ENCODE results near the gene RGL3.
"Not testable (repeated sequence)": the region's sequence is repeated elsewhere in the genome, so short reads cannot be mapped to it uniquely, and the experiment has no call there.

The RGL3 gene

GRCh38 chr19:11356676-11357550 lies 62.2 kb downstream of the RGL3 start:
- no peak overlapping the region for H3K4me3 ChIP-seq (ENCODE audit: low read depth, low read length)
- DNase-seq, result no peak

GRCh38 chr19:11356074-11356397 lies 63.1 kb downstream of the RGL3 start:
- H3K27ac ChIP-seq, result no peak overlapping the region
- DNase-seq, result no peak
- peaks cover 7% of the 10 kb centered on the region for H3K36me3 ChIP-seq (replicated peaks)
- peak overlapping the region; percentile 64 for H3K4me3 ChIP-seq (ENCODE audit: low read depth, low read length)
- TF ChIP-seq, protein P1, sequence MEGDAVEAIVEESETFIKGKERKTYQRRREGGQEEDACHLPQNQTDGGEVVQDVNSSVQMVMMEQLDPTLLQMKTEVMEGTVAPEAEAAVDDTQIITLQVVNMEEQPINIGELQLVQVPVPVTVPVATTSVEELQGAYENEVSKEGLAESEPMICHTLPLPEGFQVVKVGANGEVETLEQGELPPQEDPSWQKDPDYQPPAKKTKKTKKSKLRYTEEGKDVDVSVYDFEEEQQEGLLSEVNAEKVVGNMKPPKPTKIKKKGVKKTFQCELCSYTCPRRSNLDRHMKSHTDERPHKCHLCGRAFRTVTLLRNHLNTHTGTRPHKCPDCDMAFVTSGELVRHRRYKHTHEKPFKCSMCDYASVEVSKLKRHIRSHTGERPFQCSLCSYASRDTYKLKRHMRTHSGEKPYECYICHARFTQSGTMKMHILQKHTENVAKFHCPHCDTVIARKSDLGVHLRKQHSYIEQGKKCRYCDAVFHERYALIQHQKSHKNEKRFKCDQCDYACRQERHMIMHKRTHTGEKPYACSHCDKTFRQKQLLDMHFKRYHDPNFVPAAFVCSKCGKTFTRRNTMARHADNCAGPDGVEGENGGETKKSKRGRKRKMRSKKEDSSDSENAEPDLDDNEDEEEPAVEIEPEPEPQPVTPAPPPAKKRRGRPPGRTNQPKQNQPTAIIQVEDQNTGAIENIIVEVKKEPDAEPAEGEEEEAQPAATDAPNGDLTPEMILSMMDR (IDR thresholded peaks at IDR 0.05; ENCODE audit: low read depth, low read length, missing control alignments), result no peak
- in situ Hi-C loops (cut with HindIII; ENCODE audit: low pct_ligation_motif_present, low sequenced_read_pairs), result no loop called here
- H3K27me3 ChIP-seq (replicated peaks), result no peaks in the 10 kb centered on the region

More at GRCh38 chr19:11356676-11357550, 62.2 kb downstream of the RGL3 start:
- Histone ChIP-seq H3K27ac (no peak overlapping the region), H3K36me3 (replicated peaks) (peaks cover 12% of the 10 kb centered on the region), H3K27me3 (replicated peaks) (no peaks in the 10 kb centered on the region)
- in situ Hi-C loops (cut with HindIII; ENCODE audit: low pct_ligation_motif_present, low sequenced_read_pairs), result no loop called here
- TF ChIP-seq, protein P1 (IDR thresholded peaks at IDR 0.05; ENCODE audit: low read depth, low read length, missing control alignments), result no peak

DNA sequence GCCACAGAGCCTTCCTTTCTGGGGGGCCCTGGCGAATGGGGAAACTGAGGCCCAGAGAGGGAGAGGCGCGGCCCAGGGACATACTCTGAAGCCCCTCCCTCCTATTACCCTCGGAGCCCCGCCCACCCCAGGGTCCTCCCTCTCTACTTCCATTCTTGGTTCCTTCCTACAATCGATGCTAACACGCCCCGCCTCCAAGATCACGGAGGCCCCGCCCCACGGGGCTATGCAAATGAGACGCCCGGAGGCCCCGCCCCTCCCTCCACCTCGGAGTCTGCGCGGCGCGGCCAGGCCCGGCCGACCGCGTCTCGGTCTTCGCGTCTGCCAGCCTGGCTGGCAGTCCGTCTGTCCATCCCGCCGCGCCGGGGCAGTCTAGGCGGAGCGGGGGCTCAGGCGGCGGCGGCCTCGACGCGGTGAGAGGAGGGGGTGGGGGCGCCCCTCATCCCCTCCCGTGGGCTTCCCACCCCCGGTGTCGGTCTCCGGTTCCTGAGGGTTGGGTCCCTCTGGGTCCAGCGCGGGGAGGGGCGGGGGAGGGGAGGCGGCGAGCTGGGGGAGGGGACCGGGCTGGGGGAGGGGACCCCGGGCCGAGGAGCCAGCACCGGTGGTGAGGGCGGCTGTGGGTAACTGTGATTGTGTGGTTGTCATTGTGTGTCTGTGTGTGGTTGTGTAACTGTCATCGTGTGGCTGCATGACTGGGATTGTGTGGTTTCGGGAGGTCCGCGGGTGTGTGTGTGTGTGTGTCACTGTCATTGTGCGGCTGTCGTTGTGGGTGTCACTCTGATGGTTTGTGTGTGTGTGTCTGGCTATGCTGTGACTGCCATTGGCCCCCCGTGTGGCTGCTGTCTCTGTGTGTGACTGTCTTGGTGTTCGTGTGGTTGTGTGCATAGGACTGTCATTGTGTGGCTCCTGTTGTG lies 63.7 kb downstream of the RGL3 start, which contains the start of gene PLPPR2:
TSS of gene PLPPR2 (plus strand) at position 273 of the 914 bp plus-strand sequence. CDS start 2,242 bp downstream, outside the sequence.
- Histone ChIP-seq H3K27me3 (replicated peaks) (no peaks in the 10 kb centered on the region), H3K27ac (no peak within 1 kb of the TSS), H3K4me3 (ENCODE audit: low read depth, low read length) (peak within 1 kb of the TSS; percentile 64), H3K36me3 (replicated peaks) (peaks cover 6% of the 10 kb centered on the region)
- TF ChIP-seq, protein P1 (IDR thresholded peaks at IDR 0.05; ENCODE audit: low read depth, low read length, missing control alignments), result no peak
- peak; percentile 92 for DNase-seq
- in situ Hi-C loops (cut with HindIII; ENCODE audit: low pct_ligation_motif_present, low sequenced_read_pairs), result no loop called here

- in situ Hi-C loops (cut with HindIII; ENCODE audit: low pct_ligation_motif_present, low sequenced_read_pairs); H3K27ac ChIP-seq; DNase-seq; H3K36me3 ChIP-seq (replicated peaks); H3K4me3 ChIP-seq (ENCODE audit: low read depth, low read length); H3K27me3 ChIP-seq (replicated peaks): not testable (repeated sequence)
Measured at GRCh38 chr19:11354102-11354501, 65.0 kb downstream of the RGL3 start.

DNA sequence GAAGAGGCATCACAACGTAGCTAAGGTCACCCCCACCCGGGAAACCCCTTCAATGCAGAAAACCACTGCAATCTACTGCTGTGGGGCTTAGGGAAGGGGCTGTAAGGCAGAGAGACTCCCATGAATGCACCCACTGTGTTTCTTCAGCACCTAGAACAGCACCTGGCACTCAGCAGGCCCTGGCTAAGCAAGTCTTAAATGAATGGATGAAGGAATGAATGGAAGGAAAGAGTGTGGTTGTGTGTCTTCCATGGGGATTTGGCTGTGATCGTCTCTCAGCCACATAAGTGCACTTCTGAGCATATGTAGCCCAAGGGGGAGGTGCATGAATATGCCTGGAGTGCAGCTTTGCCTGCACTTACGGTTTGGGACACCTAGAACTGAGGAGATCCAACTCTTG lies 69.9 kb downstream of the RGL3 start:
- DNase-seq, result no peak
- H3K27me3 ChIP-seq (replicated peaks), result no peaks in the 10 kb centered on the region
- TF ChIP-seq, protein P1 (IDR thresholded peaks at IDR 0.05; ENCODE audit: low read depth, low read length, missing control alignments), result no peak
- no peak overlapping the region for H3K27ac ChIP-seq
- H3K36me3 ChIP-seq (replicated peaks), result no peaks in the 10 kb centered on the region
- H3K4me3 ChIP-seq (ENCODE audit: low read depth, low read length), result no peak overlapping the region
- in situ Hi-C loops (cut with HindIII; ENCODE audit: low pct_ligation_motif_present, low sequenced_read_pairs), result no loop called here

GRCh38 chr19:11347546-11348039 lies 71.5 kb downstream of the RGL3 start:
- H3K27ac ChIP-seq, result no peak overlapping the region
- TF ChIP-seq, protein P1 (IDR thresholded peaks at IDR 0.05; ENCODE audit: low read depth, low read length, missing control alignments), result no peak
- no peaks in the 10 kb centered on the region for H3K27me3 ChIP-seq (replicated peaks)
- in situ Hi-C loops (cut with HindIII; ENCODE audit: low pct_ligation_motif_present, low sequenced_read_pairs), result no loop called here
- H3K4me3 ChIP-seq (ENCODE audit: low read depth, low read length), result no peak overlapping the region
- DNase-seq, result no peak
- H3K36me3 ChIP-seq (replicated peaks), result no peaks in the 10 kb centered on the region
